Progenitor cell of endocrine pancreas (in vitro differentiated cells): ENCODE results near the gene TMEM121B. TPM values are rescaled to one million over a fixed set of nuclear protein-coding genes. Genes with fewer than 3 reads are reported as not detected.
A peak's percentile ranks its signal among the peaks of the same experiment; 100 is the strongest.

Experiments
- DNase-seq: peaks from one replicate; pipeline ENCODE4 v3.0.0; 2021; ENCODE audit warnings: low spot score; ENCODE audit not compliant: unreplicated experiment
- H3K27ac Mint-ChIP-seq: 2 replicates; pipeline ENCODE4 v1.8.0; 2021; ENCODE audit warnings: mild to moderate bottlenecking, moderate library complexity, mixed read lengths
- H3K27me3 Mint-ChIP-seq: 2 replicates; pipeline ENCODE4 v1.8.0; 2021; ENCODE audit warnings: mixed read lengths
- H3K36me3 Mint-ChIP-seq: 2 replicates; pipeline ENCODE4 v1.8.0; 2022; ENCODE audit warnings: mixed read lengths; ENCODE audit not compliant: insufficient read depth
- H3K4me1 Mint-ChIP-seq: 2 replicates; pipeline ENCODE4 v1.8.0; 2021; ENCODE audit warnings: low read depth, mixed read lengths
- H3K4me3 Mint-ChIP-seq: 2 replicates; pipeline ENCODE4 v1.8.0; 2021; ENCODE audit warnings: low read depth, mild to moderate bottlenecking, moderate library complexity, mixed read lengths
- H3K9me3 Mint-ChIP-seq: 2 replicates; pipeline ENCODE4 v1.8.0; 2021; ENCODE audit warnings: low read depth, mixed read lengths
- total RNA-seq: library from RNA; stranded (reverse); gene quantifications from 2 replicates; pipeline ENCODE4 v1.2.1, GENCODE V29; 2021
- TF ChIP-seq, protein P1 (sequence below): fragments of 200-600 bp; sonication (generic); IDR thresholded peaks from one replicate; pipeline ENCODE4 v1.5.0; 2021; ENCODE audit warnings: antibody characterized with exemption, mild to moderate bottlenecking; ENCODE audit not compliant: unreplicated experiment

Gene TMEM121B
- total RNA-seq, 1 donor from 2014 or later = 4.7 TPM

GRCh38 chr22:17118342-17118741 lies 2.8 kb downstream of the TMEM121B start:
- Mint-ChIP-seq H3K27me3 (peaks cover 23% of the 10 kb centered on the region), H3K4me3 (peak overlapping the region; percentile 58), H3K27ac (no peak overlapping the region), H3K9me3 (no peaks in the 10 kb centered on the region), H3K36me3 (no peaks in the 10 kb centered on the region), H3K4me1 (peaks cover 8% of the 10 kb centered on the region)
- TF ChIP-seq, protein P1, sequence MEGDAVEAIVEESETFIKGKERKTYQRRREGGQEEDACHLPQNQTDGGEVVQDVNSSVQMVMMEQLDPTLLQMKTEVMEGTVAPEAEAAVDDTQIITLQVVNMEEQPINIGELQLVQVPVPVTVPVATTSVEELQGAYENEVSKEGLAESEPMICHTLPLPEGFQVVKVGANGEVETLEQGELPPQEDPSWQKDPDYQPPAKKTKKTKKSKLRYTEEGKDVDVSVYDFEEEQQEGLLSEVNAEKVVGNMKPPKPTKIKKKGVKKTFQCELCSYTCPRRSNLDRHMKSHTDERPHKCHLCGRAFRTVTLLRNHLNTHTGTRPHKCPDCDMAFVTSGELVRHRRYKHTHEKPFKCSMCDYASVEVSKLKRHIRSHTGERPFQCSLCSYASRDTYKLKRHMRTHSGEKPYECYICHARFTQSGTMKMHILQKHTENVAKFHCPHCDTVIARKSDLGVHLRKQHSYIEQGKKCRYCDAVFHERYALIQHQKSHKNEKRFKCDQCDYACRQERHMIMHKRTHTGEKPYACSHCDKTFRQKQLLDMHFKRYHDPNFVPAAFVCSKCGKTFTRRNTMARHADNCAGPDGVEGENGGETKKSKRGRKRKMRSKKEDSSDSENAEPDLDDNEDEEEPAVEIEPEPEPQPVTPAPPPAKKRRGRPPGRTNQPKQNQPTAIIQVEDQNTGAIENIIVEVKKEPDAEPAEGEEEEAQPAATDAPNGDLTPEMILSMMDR = no peak
- DNase-seq = no peak

DNA sequence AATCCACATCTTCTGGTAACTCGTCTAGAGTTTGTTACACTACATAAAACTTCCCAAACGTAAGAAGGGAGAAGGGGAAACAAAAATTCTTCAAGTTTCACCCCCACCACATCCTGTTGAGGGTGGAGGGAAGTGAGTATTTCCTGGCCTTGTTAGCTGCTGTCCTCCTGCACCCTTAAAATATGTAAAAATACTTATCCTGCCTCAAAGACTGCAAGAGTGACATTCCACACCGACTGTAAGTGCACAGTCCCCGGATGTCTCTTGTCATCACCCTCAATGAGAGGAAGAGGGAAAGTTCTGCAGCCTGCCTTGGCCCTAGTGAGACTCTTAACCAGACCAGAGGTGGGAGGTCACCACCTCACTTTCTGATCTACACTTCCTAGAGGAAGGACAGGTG lies 3.3 kb downstream of the TMEM121B start:
- H3K9me3 Mint-ChIP-seq = no peaks in the 10 kb centered on the region
- DNase-seq = no peak
- peaks cover 23% of the 10 kb centered on the region for H3K27me3 Mint-ChIP-seq
- H3K27ac Mint-ChIP-seq = no peak overlapping the region
- no peak overlapping the region for H3K4me3 Mint-ChIP-seq
- TF ChIP-seq, protein P1 = no peak
- peaks cover 8% of the 10 kb centered on the region for H3K4me1 Mint-ChIP-seq
- H3K36me3 Mint-ChIP-seq = no peaks in the 10 kb centered on the region

GRCh38 chr22:17117400-17117799 lies 3.8 kb downstream of the TMEM121B start:
- Mint-ChIP-seq H3K36me3 (no peaks in the 10 kb centered on the region), H3K27ac (no peak overlapping the region), H3K4me1 (peaks cover 8% of the 10 kb centered on the region), H3K9me3 (no peaks in the 10 kb centered on the region), H3K27me3 (peaks cover 23% of the 10 kb centered on the region), H3K4me3 (no peak overlapping the region)
- TF ChIP-seq, protein P1 = no peak
- DNase-seq = no peak

DNA sequence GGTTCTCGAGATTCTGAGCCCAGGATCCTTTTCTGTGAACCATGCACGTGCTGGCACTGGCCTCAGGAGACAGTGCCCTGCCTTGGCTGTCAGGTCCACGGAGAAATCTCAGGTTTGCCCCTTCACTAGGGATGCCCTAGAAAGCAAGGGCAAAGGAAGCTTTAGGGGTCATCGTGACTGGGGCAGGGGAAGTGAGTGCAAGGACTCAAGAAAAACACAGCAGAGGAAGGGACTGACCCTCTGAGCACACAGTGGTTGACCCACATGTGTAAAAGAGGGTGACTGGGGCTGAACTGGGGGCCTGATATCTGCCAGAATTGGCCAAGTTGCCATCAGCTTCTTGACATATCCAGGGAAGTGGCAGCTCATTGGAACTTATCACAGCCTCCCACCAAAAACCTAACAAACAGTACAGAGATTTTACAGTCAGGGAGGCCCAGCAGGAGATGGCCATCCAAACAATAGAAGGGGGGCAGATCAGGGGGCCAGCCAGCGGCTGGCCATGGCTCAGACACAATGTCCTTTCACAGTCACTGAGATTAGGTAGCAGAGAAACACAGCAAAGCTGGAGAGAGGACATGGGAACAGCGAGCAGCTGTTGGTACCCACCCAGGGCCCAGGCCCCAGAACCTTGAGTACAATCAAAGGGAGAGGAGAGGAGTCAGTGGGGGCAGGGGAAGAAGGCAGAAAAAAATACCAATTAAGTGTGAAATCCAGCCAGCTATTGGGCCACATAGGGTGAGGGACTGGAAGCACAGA lies 4.4 kb downstream of the TMEM121B start:
- TF ChIP-seq, protein P1 = no peak
- no peak for DNase-seq
- H3K9me3 Mint-ChIP-seq = no peaks in the 10 kb centered on the region
- peaks cover 6% of the 10 kb centered on the region for H3K4me1 Mint-ChIP-seq
- H3K36me3 Mint-ChIP-seq = no peaks in the 10 kb centered on the region
- no peak overlapping the region for H3K4me3 Mint-ChIP-seq
- H3K27me3 Mint-ChIP-seq = peaks cover 18% of the 10 kb centered on the region
- no peak overlapping the region for H3K27ac Mint-ChIP-seq

- Mint-ChIP-seq H3K36me3 (no peaks in the 10 kb centered on the region), H3K27me3 (peaks cover 17% of the 10 kb centered on the region), H3K4me1 (peaks cover 3% of the 10 kb centered on the region), H3K27ac (no peak overlapping the region), H3K9me3 (no peaks in the 10 kb centered on the region), H3K4me3 (no peak overlapping the region)
- DNase-seq = no peak
- TF ChIP-seq, protein P1 = no peak
Measured at GRCh38 chr22:17115945-17116565, 5.1 kb downstream of the TMEM121B start.
